Stimulated activated CD4-positive, alpha-beta T cell treated with anti-CD3 and anti-CD28 coated beads, Interleukin-2, amount 100 ng/mL, for 4 hours (primary cell): Measurements from ENCODE around the gene ABHD10.

Experiments used
- DNase-seq: peaks from one replicate; pipeline ENCODE4 v3.0.0-alpha.2; 2020; ENCODE audit warnings: low read depth

The ABHD10 gene

GRCh38 chr3:111965484-111965883, 13.3 kb upstream of the ABHD10 start:
- DNase-seq: no peak

GRCh38 chr3:111967068-111967467, 11.8 kb upstream of the ABHD10 start:
- no peak for DNase-seq

GRCh38 chr3:111967651-111968274, 11.1 kb upstream of the ABHD10 start:
- peak; percentile 75 for DNase-seq

- no peak for DNase-seq
Measured at GRCh38 chr3:111968319-111969054, 10.3 kb upstream of the ABHD10 start.

GRCh38 chr3:111970376-111970775, 8.4 kb upstream of the ABHD10 start:
- DNase-seq: no peak

DNA sequence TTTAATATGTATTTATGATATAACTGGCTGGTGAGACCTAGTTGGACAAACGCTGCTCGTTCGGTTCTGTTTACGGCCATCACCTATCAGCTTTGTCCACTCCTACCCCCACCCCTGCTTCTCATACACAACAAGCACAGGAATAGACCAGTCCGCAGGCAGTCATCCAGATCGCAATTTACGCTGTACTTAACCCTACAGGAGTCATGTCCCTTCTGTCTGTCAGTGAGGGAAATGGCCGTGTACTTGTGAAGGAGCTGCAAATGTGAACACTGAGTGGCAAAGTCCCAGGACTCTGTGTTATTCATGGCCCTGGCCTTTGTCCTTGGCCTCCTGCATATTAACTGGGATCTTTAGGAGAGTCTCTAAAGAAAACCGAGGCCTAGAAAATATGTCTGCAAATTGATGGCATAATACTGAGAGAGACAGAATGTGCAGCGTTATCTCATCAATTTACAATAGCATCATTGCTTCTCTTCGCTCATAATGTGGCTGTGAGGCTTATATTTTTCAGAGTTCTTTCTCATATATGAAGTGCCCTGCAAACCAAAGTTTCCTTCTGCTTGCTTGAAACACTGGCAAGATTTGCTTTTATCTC, 7.2 kb upstream of the ABHD10 start:
- no peak for DNase-seq

DNA sequence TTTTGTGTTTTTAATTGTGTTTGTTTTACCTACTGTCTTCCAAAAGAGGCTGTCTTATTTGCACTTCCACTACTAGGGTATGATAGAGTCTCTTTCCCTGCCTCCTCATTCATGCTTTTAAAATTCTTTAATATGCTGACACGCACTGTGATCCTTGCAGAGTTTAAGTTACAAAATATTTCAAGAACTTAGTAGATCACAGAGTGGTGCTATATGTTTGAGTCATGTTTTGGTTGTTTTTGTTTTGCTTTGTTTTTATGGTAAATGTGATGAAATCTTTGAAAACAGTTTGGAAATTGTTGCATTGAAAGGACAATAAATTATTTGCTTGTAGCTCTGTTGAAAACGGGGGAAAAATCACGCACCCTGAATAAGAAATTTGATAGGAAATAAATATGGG, 5.9 kb upstream of the ABHD10 start:
- DNase-seq: no peak

- no peak for DNase-seq
Measured at GRCh38 chr3:111975131-111975530, 3.7 kb upstream of the ABHD10 start.

DNA sequence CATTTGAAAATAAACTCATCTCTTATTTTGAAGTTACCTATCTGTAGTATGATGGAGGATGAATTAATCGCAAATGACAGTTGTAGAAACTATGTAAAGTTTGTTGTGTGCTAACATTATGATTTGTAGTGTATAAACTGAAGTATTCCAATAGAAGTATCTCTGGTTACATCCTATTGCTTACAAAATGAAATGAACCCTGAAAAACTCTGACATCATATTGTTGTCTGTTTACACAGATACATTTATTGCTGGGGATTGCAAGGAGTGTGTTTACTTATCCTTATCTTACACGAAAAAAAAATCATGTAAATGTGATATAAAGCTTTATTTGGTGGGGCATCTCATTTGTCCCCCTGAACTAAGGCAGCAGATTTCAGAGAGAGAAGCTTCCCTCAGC, 2.6 kb upstream of the ABHD10 start:
- DNase-seq: no peak

DNA sequence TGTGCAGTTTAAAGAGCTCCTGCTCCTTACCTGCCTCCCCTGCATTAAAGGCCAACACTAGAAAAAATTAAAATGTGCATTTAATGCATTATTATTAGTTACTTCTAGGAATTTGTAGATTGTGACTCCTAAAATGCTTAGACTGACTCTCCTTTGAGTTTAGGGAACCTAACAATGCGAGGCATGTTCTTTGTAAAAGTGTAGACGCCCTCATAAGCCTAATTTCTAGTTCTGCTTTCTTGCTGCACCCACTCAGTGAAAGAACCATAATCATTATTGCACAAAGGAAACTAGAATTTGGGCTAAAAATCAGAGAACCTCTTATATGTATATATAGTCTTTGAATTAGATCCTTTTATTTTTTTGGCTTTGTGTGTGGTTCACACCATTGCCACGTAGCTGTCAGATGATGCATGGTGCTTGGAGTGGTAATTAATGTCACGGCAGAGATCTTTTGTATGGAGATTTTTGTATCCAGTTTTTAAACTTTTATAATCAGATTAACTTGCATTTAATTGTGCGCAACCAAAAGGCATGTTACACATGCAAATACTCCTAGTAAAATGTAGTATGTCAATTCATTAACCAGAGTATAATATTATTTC, 710 bp downstream of the ABHD10 start:
- no peak for DNase-seq

GRCh38 chr3:111980716-111981456, 2.1 kb downstream of the ABHD10 start:
- DNase-seq: peak; percentile 50

GRCh38 chr3:111981457-111981763, 2.6 kb downstream of the ABHD10 start:
- no peak for DNase-seq

- no peak for DNase-seq
Measured at GRCh38 chr3:111984636-111985298, 5.9 kb downstream of the ABHD10 start.

DNA sequence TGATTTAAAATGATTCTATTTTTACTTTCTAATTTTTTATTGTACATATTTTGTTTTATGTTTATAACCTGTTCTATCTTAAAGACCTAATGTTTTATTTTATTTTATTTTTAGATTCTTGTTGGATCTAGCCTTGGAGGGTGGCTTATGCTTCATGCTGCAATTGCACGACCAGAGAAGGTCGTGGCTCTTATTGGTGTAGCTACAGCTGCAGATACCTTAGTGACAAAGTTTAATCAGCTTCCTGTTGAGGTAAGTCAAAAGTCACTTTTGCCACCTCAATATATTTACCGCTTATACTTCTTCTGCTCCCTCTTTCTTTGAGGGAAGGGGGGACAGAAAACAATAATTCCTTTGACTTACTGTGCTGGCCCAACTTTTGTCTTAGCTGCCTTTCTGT, 8.0 kb downstream of the ABHD10 start:
- no peak for DNase-seq

- DNase-seq: no peak
Measured at GRCh38 chr3:111989061-111989678, 10.3 kb downstream of the ABHD10 start.

GRCh38 chr3:111993038-111993437, 14.2 kb downstream of the ABHD10 start:
- no peak for DNase-seq

GRCh38 chr3:111998636-111999483, 20.0 kb downstream of the ABHD10 start, which contains the start of gene TAGLN3:
Gene TAGLN3, plus strand, starts transcription at chr3:111998922. Its CDS starts 501 bp downstream, at chr3:111999423.
- no peak for DNase-seq

DNA sequence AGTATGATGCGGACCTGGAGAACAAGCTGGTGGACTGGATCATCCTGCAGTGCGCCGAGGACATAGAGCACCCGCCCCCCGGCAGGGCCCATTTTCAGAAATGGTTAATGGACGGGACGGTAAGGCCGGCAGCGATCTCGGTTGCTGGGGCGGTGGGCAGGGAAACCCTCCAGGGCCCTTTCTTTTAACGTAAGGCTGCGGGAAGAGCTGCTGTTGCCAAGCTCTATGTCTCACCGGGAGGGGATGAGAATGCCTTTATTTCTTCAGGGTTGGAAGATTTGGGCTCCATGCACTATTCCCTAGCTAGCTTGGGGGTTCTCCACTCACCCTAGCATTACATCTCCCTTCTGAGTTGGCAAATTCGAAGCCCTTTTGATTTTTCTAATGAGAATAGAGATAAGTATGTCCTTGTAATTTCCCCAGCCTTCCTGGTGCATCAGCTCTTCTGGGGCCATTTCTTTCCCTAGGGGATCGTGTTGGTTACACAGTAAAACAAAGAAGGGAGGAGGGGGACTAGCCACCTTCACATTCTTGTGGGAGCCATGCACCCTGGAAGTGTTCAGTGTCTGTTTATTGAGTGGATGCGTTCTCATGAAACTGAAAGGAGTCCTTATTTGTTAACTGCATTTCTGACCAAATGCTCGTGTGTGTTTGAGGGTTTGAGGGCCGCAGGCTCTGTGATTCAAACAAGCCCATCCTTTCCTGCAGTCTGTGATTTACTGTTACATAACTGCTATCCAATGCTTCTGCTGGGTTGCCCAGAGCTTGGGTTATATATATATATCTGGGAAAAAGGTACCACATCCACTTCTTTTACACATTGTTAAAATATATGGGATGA, 20.9 kb downstream of the ABHD10 start:
- DNase-seq: no peak

- DNase-seq: no peak
Measured at GRCh38 chr3:112000367-112000771, 21.5 kb downstream of the ABHD10 start.

DNA sequence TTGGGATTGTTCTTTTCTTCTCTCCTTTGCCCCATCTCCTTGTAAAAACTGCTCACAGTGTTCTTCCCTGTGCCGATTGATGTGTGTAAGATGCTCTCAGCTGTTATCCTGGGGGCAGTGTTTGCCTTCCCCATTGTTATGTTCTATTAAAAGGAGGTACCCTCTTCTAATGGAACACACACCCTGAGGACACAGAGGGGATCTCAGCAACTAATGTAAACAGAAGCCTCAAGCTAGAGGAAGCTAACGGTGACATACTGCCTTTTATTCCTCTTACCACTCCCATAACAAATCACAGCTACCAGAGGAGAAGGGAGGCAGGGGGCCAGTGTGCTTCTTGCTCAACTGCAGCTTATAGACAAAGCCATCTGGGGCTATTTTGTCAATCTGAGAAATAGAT, 22.1 kb downstream of the ABHD10 start:
- DNase-seq: no peak
